Hippocampal formation (tissue), 2 donors: ENCODE results near the gene DIABLO.
A peak's percentile ranks its signal among the peaks of the same experiment; 100 is the strongest.
"Not testable (repeated sequence)": the region's sequence is repeated elsewhere in the genome, so short reads cannot be mapped to it uniquely, and the experiment has no call there.

Experiments used
- DNase-seq, 2 donors: peaks; one replicate each; lab custom pipeline; 2025; lab: John Stamatoyannopoulos, UW

DIABLO gene

GRCh38 chr12:122225683-122226365, at the start of gene DIABLO:
Gene DIABLO (minus strand): TSS chr12:122226052. CDS start chr12:122226014, 38 bp downstream.
- peak; percentile 99 to 100 for DNase-seq

- DNase-seq, result no peak
These were observed 49.6 kb upstream of the DIABLO start for GRCh38 chr12:122275459-122275858.

- peak; percentile 92 to 94 for DNase-seq
These were observed 40.5 kb upstream of the DIABLO start, which contains the start of gene VPS33A for GRCh38 chr12:122266230-122266901. Gene VPS33A (minus strand): TSS chr12:122266494. CDS start chr12:122266408, 86 bp downstream.

GRCh38 chr12:122265886-122266229, 40.0 kb upstream of the DIABLO start:
- DNase-seq, result no peak

GRCh38 chr12:122265476-122265875, 39.6 kb upstream of the DIABLO start:
- DNase-seq, result no peak

GRCh38 chr12:122260735-122261134, 34.9 kb upstream of the DIABLO start:
- DNase-seq, result not testable (repeated sequence)

- DNase-seq, result not testable (repeated sequence)
These were observed 33.1 kb upstream of the DIABLO start for GRCh38 chr12:122258939-122259338.

- DNase-seq, result not testable (repeated sequence)
These were observed 32.6 kb upstream of the DIABLO start for GRCh38 chr12:122258462-122258861.

- DNase-seq, result no peak
These were observed 24.7 kb upstream of the DIABLO start for GRCh38 chr12:122250536-122250935.

- DNase-seq, result no peak
These were observed 24.2 kb upstream of the DIABLO start for GRCh38 chr12:122250047-122250446.

GRCh38 chr12:122245553-122245952, 19.7 kb upstream of the DIABLO start:
- DNase-seq, result no peak

- DNase-seq, result no peak
These were observed 18.9 kb upstream of the DIABLO start for GRCh38 chr12:122244565-122245371.

GRCh38 chr12:122243965-122244364, 18.1 kb upstream of the DIABLO start:
- DNase-seq, result no peak

- no peak for DNase-seq
These were observed 13.0 kb upstream of the DIABLO start for GRCh38 chr12:122238861-122239260.

- DNase-seq, result no peak
These were observed 9.9 kb upstream of the DIABLO start for GRCh38 chr12:122235741-122236140.

GRCh38 chr12:122232691-122233090, 6.8 kb upstream of the DIABLO start:
- no peak for DNase-seq

- DNase-seq, result no peak
These were observed 4.9 kb upstream of the DIABLO start for GRCh38 chr12:122230798-122231197.

GRCh38 chr12:122228092-122228491, 2.2 kb upstream of the DIABLO start:
- DNase-seq, result no peak

- DNase-seq, result no peak
These were observed 1.5 kb upstream of the DIABLO start for GRCh38 chr12:122227341-122227740.

GRCh38 chr12:122226366-122227125, 694 bp upstream of the DIABLO start:
- no peak for DNase-seq

- no peak for DNase-seq
These were observed 9.4 kb downstream of the DIABLO start for GRCh38 chr12:122216445-122216844.

GRCh38 chr12:122215771-122216170, 10.1 kb downstream of the DIABLO start:
- DNase-seq, result no peak
